GM12878 (cell line): ENCODE results near the gene PLEKHJ1. TPM values are rescaled to one million over a fixed set of nuclear protein-coding genes. Genes with fewer than 3 reads are reported as not detected.

Experiments used
- CBFB ChIP-seq: IDR thresholded peaks from 2 replicates; pipeline ENCODE4 v1.6.1; 2016; ENCODE audit warnings: antibody characterized with exemption, low read depth
- GATAD2B ChIP-seq: fragments of 450-650 bp; conservative IDR thresholded peaks from 2 replicates; pipeline ENCODE4 v1.6.1; 2017; ENCODE audit warnings: low read depth, mild to moderate bottlenecking, moderate library complexity
- IKZF2 ChIP-seq, 2 experiments: fragments of 450-650 bp; IDR thresholded peaks; 2 replicates each; pipeline ENCODE4 v1.6.1; 2017; ENCODE audit warnings: mild to moderate bottlenecking in 2 of 2, moderate library complexity in 2 of 2
- MXI1 ChIP-seq: fragments of 150-350 bp; IDR thresholded peaks from 2 replicates; pipeline ENCODE4 v1.6.1; 2011; ENCODE audit warnings: low read depth, mild to moderate bottlenecking, inconsistent platforms, low read length, improper control_type of control experiment
- NBN ChIP-seq: fragments of 450-650 bp; IDR thresholded peaks from 2 replicates; pipeline ENCODE4 v1.6.1; 2016
- NKRF ChIP-seq: fragments of 450-650 bp; conservative IDR thresholded peaks from 2 replicates; pipeline ENCODE4 v1.6.1; 2017; ENCODE audit warnings: mild to moderate bottlenecking, moderate library complexity
- PML ChIP-seq: IDR thresholded peaks from 2 replicates; pipeline ENCODE4 v1.6.1; 2012; ENCODE audit warnings: low read length, inconsistent platforms
- POLR2A ChIP-seq: IDR thresholded peaks from 2 replicates; pipeline ENCODE4 v1.6.1; 2011; ENCODE audit warnings: low read depth, mild to moderate bottlenecking, low read length
- RELB ChIP-seq: fragments of 450-650 bp; IDR thresholded peaks from 2 replicates; pipeline ENCODE4 v1.6.1; 2017; ENCODE audit warnings: low read depth, mild to moderate bottlenecking, moderate library complexity
- SIX5 ChIP-seq: IDR thresholded peaks from 2 replicates; pipeline ENCODE4 v1.6.1; 2011; ENCODE audit warnings: mild to moderate bottlenecking, low read depth, low read length, moderate library complexity; ENCODE audit not compliant: severe bottlenecking
- SMAD5 ChIP-seq: IDR thresholded peaks from 2 replicates; pipeline ENCODE4 v1.6.1; 2016; ENCODE audit warnings: antibody characterized with exemption, low read depth
- SMC3 ChIP-seq: IDR thresholded peaks from 2 replicates; pipeline ENCODE4 v1.6.1; 2011; ENCODE audit warnings: low read length, improper control_type of control experiment, borderline replicate concordance
- SPI1 ChIP-seq: IDR thresholded peaks from 2 replicates; pipeline ENCODE4 v1.6.1; 2011; ENCODE audit warnings: low read depth, mild to moderate bottlenecking, low read length, moderate library complexity, borderline replicate concordance; ENCODE audit not compliant: insufficient read depth
- SREBF2 ChIP-seq: IDR thresholded peaks from 2 replicates; pipeline ENCODE4 v1.6.1; 2012; ENCODE audit warnings: mild to moderate bottlenecking, low read length
- STAT1 ChIP-seq: fragments of 450-650 bp; conservative IDR thresholded peaks from 2 replicates; pipeline ENCODE4 v1.6.1; 2014; ENCODE audit warnings: antibody characterized with exemption, mild to moderate bottlenecking
- ZBTB4 ChIP-seq: fragments of 450-650 bp; formaldehyde crosslinking; IDR thresholded peaks from 2 replicates; pipeline ENCODE4 v1.4.0; 2022; ENCODE audit warnings: mild to moderate bottlenecking, moderate library complexity
- ZNF592 ChIP-seq: fragments of 450-650 bp; IDR thresholded peaks from 2 replicates; pipeline ENCODE4 v1.6.1; 2017; ENCODE audit warnings: mild to moderate bottlenecking, moderate library complexity
- polyA plus RNA-seq, 11 experiments: library from polyadenylated mRNA; depleted of rRNA in 4 of 11; unstranded in 6 of 11; stranded (reverse) in 5 of 11; fragments of >200 nt; fragmentation: Nextera tagmentation in 4 of 11; fragmentation: Illumina TruSeq in 1 of 11; extraction: Ambion mirVana in 4 of 11; extraction: Trizol in 1 of 11; gene quantifications; 1 replicate in 1 of 11; 2 replicates in 10 of 11; pipeline versions ENCODE4 v1.2.1 to v1.2.3, GENCODE V29; 2011 to 2016; ENCODE audit warnings: inconsistent platforms in 2 of 11, missing spikeins in 2 of 11, low read depth in 1 of 11
- total RNA-seq, 4 experiments: library from RNA; depleted of rRNA in 3 of 4; stranded (reverse); fragments of >200 nt in 3 of 4; fragmentation: Illumina TruSeq in 1 of 4; extraction: Trizol in 1 of 4; gene quantifications; 2 replicates each; pipeline versions ENCODE4 v1.2.1 to v1.2.3, GENCODE V29; 2013 to 2021

Gene PLEKHJ1
- total and polyA plus RNA-seq, 10 of the 15 experiments (the other 5 are each of a cell fraction or from before 2014, with no cell fraction given), result 1.3 to 133 (median 75.0) TPM

GRCh38 chr19:2236314-2237050 lies at the start of gene PLEKHJ1, which contains the start of gene SF3A2 (continued):
- TF ChIP-seq SMC3 (peak; percentile 78), SIX5 (peak; percentile 49), MXI1 (no peak; the same call in 1 of the 2 replicates), STAT1 (peak; percentile 95), SPI1 (0 out of 2 replicates have a peak, but pooled peaks have one; percentile 5), POLR2A (peak; percentile 93), CBFB (peak; percentile 51), NBN (peak; percentile 88), ZNF592 (peak; percentile 86), ZBTB4 (0 out of 2 replicates have a peak, but pooled peaks have one; percentile 35), RELB (peak; percentile 37; the same call in 1 of the 2 replicates), IKZF2 (IDR thresholded peaks at IDR 0.05) (peak in 1 of 2 experiments; percentile 35; a peak in 1 of 4 replicates), PML (peak; percentile 83; the same call in 1 of the 2 replicates), GATAD2B (peak; percentile 75), SREBF2 (peak; percentile 87; the same call in 1 of the 2 replicates), SMAD5 (peak; percentile 71; the same call in 1 of the 2 replicates), NKRF (peak; percentile 60)
